Tibial artery (tissue), 4 donors: ENCODE data around the gene SLC9A9.

Experiments
- DNase-seq, 2 donors: peaks; one replicate each; pipeline ENCODE4 v3.0.0-alpha.2; 2019
- H3K27ac ChIP-seq, 2 donors: fragments of 200-600 bp; sonication (generic) in 1 of 2; 1 replicate in 1 of 2; 2 replicates in 1 of 2; pipeline ENCODE4 v1.5.1; 2018 to 2019; ENCODE audit warnings: mild to moderate bottlenecking in 1 of 2
- H3K27me3 ChIP-seq, 2 donors: fragments of 200-600 bp; sonication (generic) in 1 of 2; one replicate each; pipeline versions ENCODE4 v1.5.1 to v1.6.0; 2016 to 2019
- H3K36me3 ChIP-seq, 3 donors: fragments of 200-600 bp; sonication (generic) in 2 of 3; one replicate each; pipeline ENCODE4 v1.5.1; 2016 to 2019; ENCODE audit warnings: mild to moderate bottlenecking in 2 of 3
- H3K4me1 ChIP-seq, 4 donors: fragments of 200-600 bp; sonication (generic) in 2 of 4; 1 replicate in 3 of 4; 2 replicates in 1 of 4; pipeline ENCODE4 v1.5.1; 2016 to 2019
- H3K4me3 ChIP-seq, 2 donors: fragments of 200-600 bp; sonication (generic) in 1 of 2; 1 replicate in 1 of 2; 2 replicates in 1 of 2; pipeline ENCODE4 v1.5.1; 2018 to 2019; ENCODE audit warnings: mild to moderate bottlenecking in 2 of 2
- H3K9me3 ChIP-seq, 3 donors: fragments of 200-600 bp; sonication (generic) in 1 of 3; one replicate each; pipeline ENCODE4 v1.5.1; 2016 to 2019
- intact Hi-C: fragments of 100-400 bp; cut with DNase I; formaldehyde crosslinking; loops from one replicate; pipeline ENCODE4 v1.15.0; 2023; ENCODE audit warnings: low total_unique reads
- TF ChIP-seq, protein P1 (sequence below), 2 experiments: fragments of 200-600 bp in 1 of 2; fragments of 450-650 bp in 1 of 2; IDR thresholded peaks; one replicate each; pipeline ENCODE4 v1.5.1; 2017 to 2019; ENCODE audit warnings: antibody characterized with exemption in 2 of 2, mild to moderate bottlenecking in 1 of 2, moderate library complexity in 1 of 2

Gene SLC9A9

GRCh38 chr3:143302638-143303171 lies 545.6 kb downstream of the SLC9A9 start:
- intact Hi-C loops: no loop called here
- Histone ChIP-seq H3K36me3 (no peaks in the 10 kb centered on the region), H3K27me3 (no peaks in the 10 kb centered on the region), H3K27ac (peak overlapping the region in 1 of 2 donors; percentile 15), H3K4me3 (no peak overlapping the region), H3K4me1 (peaks cover 0 to 7% (median 2%) of the 10 kb centered on the region in 4 donors), H3K9me3 (no peaks in the 10 kb centered on the region)
- TF ChIP-seq, protein P1, sequence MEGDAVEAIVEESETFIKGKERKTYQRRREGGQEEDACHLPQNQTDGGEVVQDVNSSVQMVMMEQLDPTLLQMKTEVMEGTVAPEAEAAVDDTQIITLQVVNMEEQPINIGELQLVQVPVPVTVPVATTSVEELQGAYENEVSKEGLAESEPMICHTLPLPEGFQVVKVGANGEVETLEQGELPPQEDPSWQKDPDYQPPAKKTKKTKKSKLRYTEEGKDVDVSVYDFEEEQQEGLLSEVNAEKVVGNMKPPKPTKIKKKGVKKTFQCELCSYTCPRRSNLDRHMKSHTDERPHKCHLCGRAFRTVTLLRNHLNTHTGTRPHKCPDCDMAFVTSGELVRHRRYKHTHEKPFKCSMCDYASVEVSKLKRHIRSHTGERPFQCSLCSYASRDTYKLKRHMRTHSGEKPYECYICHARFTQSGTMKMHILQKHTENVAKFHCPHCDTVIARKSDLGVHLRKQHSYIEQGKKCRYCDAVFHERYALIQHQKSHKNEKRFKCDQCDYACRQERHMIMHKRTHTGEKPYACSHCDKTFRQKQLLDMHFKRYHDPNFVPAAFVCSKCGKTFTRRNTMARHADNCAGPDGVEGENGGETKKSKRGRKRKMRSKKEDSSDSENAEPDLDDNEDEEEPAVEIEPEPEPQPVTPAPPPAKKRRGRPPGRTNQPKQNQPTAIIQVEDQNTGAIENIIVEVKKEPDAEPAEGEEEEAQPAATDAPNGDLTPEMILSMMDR (IDR thresholded peaks at IDR 0.05): no peak
- peak; percentile 30 to 68 for DNase-seq

DNA sequence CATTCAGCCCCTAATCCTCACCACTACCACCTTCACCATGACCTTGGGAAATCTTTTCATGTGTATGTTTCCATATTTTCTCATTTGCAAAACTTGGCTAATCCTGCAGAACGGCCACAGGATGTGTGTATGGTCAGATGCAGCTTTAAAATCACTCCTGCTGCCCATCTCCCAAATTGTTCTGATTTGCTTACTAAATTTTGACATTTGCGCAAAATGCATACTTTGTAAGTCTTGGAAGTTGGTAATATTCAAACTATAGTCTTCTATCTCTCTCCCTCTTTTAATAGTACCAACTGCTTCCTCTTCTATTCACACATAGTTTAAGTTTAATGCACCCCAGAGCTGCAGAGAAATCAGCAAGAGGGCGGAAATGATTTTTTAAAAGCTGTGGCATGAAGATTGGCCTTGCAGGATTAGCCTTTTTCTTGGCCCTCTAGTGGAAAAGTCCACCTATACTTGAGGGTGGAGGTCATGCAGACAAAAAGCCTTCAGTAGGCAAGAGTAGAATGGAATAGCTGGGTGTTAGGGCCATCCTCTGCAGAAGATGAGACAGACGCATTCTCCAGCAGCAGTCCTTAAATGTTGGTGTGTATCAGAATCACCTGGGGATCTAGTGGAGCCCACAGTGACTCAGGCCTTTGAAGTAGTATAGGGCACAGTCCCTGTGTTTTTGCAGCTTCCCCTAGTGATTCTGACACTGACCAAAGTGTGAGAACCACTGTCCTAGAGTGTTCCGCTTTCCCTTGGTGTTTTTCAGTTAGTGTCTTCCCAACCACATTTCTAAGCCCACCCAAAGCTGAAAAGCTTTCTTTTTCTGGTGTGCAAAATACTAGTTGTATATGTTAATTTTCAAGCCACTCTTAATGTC lies 547.0 kb downstream of the SLC9A9 start:
- intact Hi-C loops: no loop called here
- Histone ChIP-seq H3K4me1 (peaks cover 0 to 7% (median 2%) of the 10 kb centered on the region in 4 donors), H3K27me3 (no peaks in the 10 kb centered on the region), H3K4me3 (no peak overlapping the region), H3K36me3 (no peaks in the 10 kb centered on the region), H3K27ac (no peak overlapping the region), H3K9me3 (no peaks in the 10 kb centered on the region)
- no peak for DNase-seq
- TF ChIP-seq, protein P1 (IDR thresholded peaks at IDR 0.05): no peak

DNA sequence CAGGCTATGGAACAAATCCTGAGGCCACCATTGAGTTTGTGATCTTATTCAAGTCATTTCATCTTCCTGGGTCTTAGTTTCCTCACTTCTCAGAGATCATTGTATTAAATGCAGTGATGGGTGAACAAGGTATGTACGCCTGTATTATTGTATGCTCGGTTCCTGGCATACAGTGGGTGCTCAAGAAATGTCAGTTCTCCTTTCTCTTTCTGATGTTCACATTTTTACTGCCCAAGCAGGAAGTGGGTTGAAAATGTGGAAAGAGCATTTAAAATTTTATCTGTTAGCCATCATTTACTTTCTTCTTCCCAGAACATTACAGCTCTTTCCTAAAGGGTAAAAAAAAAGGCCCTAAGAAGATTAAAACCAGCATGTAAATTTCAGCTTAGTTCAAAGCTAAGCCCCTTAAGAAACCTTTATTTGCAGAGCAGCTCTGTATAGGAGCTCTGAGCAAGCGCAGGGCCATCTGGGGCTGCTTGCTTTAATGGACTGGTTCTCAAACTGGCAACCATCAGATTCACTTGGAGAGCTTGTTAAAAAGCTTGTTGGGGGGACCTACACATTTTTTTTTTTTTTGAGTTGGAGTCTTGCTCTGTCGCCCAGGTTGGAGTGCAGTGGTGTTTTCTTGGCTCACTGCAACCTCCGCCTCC lies 549.3 kb downstream of the SLC9A9 start:
- no peak for DNase-seq
- Histone ChIP-seq H3K9me3 (no peaks in the 10 kb centered on the region), H3K27me3 (no peaks in the 10 kb centered on the region), H3K4me3 (no peak overlapping the region), H3K4me1 (peaks cover 0 to 7% (median 2%) of the 10 kb centered on the region in 4 donors), H3K27ac (no peak overlapping the region), H3K36me3 (no peaks in the 10 kb centered on the region)
- TF ChIP-seq, protein P1 (IDR thresholded peaks at IDR 0.05): no peak
- intact Hi-C loops: no loop called here

DNA sequence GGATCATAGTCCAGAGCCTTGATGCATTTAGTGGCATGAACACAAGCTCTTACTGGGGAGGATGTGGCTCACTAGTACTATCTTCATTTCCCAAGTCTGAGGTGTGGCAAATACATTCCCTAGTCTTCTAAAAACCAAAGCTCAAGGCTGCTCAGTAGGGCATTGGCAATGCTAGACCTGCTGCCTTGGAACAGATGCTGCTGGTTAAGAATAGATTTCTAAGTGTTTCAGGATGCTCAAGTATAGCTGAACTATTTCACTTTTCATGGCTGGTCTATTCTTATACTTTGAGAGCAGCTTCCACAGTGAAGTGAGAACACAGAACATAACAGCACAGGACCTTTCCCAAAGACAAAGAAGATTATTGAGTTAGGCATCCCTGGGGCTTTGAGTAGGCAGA lies 549.9 kb downstream of the SLC9A9 start:
- DNase-seq: no peak
- no peaks in the 10 kb centered on the region for H3K9me3 ChIP-seq
- intact Hi-C loops: no loop called here
- H3K27me3 ChIP-seq: no peaks in the 10 kb centered on the region
- H3K4me1 ChIP-seq: peaks cover 0 to 5% (median 2%) of the 10 kb centered on the region in 4 donors
- TF ChIP-seq, protein P1 (IDR thresholded peaks at IDR 0.05): no peak
- H3K27ac ChIP-seq: no peak overlapping the region
- no peak overlapping the region for H3K4me3 ChIP-seq
- no peaks in the 10 kb centered on the region for H3K36me3 ChIP-seq

GRCh38 chr3:143295201-143296080 lies 552.8 kb downstream of the SLC9A9 start:
- Histone ChIP-seq H3K9me3 (no peaks in the 10 kb centered on the region), H3K27ac (no peak overlapping the region), H3K27me3 (no peaks in the 10 kb centered on the region), H3K36me3 (no peaks in the 10 kb centered on the region), H3K4me1 (no peaks in the 10 kb centered on the region), H3K4me3 (no peak overlapping the region)
- no peak for DNase-seq
- intact Hi-C loops: no loop called here
- TF ChIP-seq, protein P1 (IDR thresholded peaks at IDR 0.05): no peak
